H1 (cell line): ENCODE measurements around the gene INPP5K. TPM values are rescaled to one million over a fixed set of nuclear protein-coding genes. Genes with fewer than 3 reads are reported as not detected.
A peak's percentile ranks its signal among the peaks of the same experiment; 100 is the strongest.

ENCODE experiments used
- CTCF ChIA-PET: fragments of 300-600 bp; sonication (Branson Sonifier 250); formaldehyde crosslinking; loops from one replicate; lab custom pipeline; 2021; ENCODE audit not compliant: partially characterized antibody; lab: Charles Lee
- POLR2A ChIA-PET: fragments of 300-600 bp; sonication (Branson Sonifier 250); formaldehyde crosslinking; loops from one replicate; lab custom pipeline; 2021; ENCODE audit warnings: inconsistent platforms; ENCODE audit not compliant: partially characterized antibody; lab: Charles Lee
- DNase-seq, 2 experiments: peaks; one replicate each; pipeline versions ENCODE4 v3.0.0 to v3.0.0-alpha.2; 2010 to 2022; ENCODE audit warnings: low spot score in 2 of 2, low read depth in 1 of 2, mixed read lengths in 1 of 2
- FAIRE-seq: peaks from 2 replicates; lab custom pipeline; 2011; peaks lifted over from hg19 to GRCh38; lab: Jason Lieb, UNC
- H2AFZ ChIP-seq: 2 replicates; pipeline ENCODE4 v1.8.1; 2012; ENCODE audit warnings: low read length, inconsistent platforms
- H2AK5ac ChIP-seq: 2 replicates; pipeline ENCODE4 v1.6.1; 2013; ENCODE audit warnings: low read depth, low read length
- H2BK120ac ChIP-seq: replicated peaks from 2 replicates; pipeline ENCODE3; 2013; ENCODE audit warnings: low read depth, low read length, inconsistent platforms
- H2BK12ac ChIP-seq: 2 replicates; pipeline ENCODE4 v1.6.1; 2013; ENCODE audit warnings: low read depth, low read length
- H2BK15ac ChIP-seq: 2 replicates; pipeline ENCODE4 v1.6.1; 2013; ENCODE audit warnings: low read length
- H2BK20ac ChIP-seq: 2 replicates; pipeline ENCODE4 v1.6.1; 2013; ENCODE audit warnings: low read length
- H2BK5ac ChIP-seq: 2 replicates; pipeline ENCODE4 v1.6.1; 2013; ENCODE audit warnings: low read depth, low read length
- H3K14ac ChIP-seq: 2 replicates; pipeline ENCODE4 v1.6.1; 2013; ENCODE audit warnings: inconsistent platforms; ENCODE audit not compliant: insufficient read length
- H3K18ac ChIP-seq: 2 replicates; pipeline ENCODE4 v1.6.1; 2013; ENCODE audit warnings: low read length; ENCODE audit errors: extremely low read depth
- H3K23ac ChIP-seq: 2 replicates; pipeline ENCODE4 v1.6.1; 2013; ENCODE audit warnings: inconsistent platforms; ENCODE audit not compliant: insufficient read length
- H3K23me2 ChIP-seq: 2 replicates; pipeline ENCODE4 v1.6.1; 2013; ENCODE audit warnings: low read depth, low read length
- H3K27ac ChIP-seq: 2 replicates; pipeline ENCODE4 v1.6.1; 2011; ENCODE audit warnings: low read depth, low read length, inconsistent platforms
- H3K27me3 ChIP-seq, 4 experiments: replicated peaks in 1 of 4; 1 replicate in 1 of 4; 2 replicates in 3 of 4; pipeline versions ENCODE4 v1.6.1 to v1.8.1; 2011 to 2013; ENCODE audit warnings: low read length in 3 of 4, mild to moderate bottlenecking in 3 of 4, inconsistent platforms in 2 of 4, mixed read lengths in 2 of 4, moderate library complexity in 1 of 4; ENCODE audit not compliant: control insufficient read depth in 3 of 4, insufficient read depth in 3 of 4; ENCODE audit errors: extremely low read depth in 1 of 4
- H3K36me3 ChIP-seq, 4 experiments: 2 replicates each; pipeline versions ENCODE4 v1.6.1 to v1.8.1; 2011 to 2013; ENCODE audit warnings: mild to moderate bottlenecking in 4 of 4, low read length in 3 of 4, moderate library complexity in 2 of 4, control low read depth in 1 of 4, inconsistent platforms in 1 of 4; ENCODE audit not compliant: insufficient read depth in 4 of 4, control insufficient read depth in 2 of 4
- H3K4ac ChIP-seq: replicated peaks from 2 replicates; pipeline ENCODE3; 2013; ENCODE audit warnings: low read length, low read depth, mixed read lengths, inconsistent platforms; ENCODE audit not compliant: insufficient read length
- H3K4me1 ChIP-seq, 4 experiments: replicated peaks in 1 of 4; 1 replicate in 1 of 4; 2 replicates in 3 of 4; pipeline versions ENCODE4 v1.6.1 to v1.8.1; 2011 to 2013; ENCODE audit warnings: low read length in 3 of 4, inconsistent platforms in 2 of 4, mixed read lengths in 1 of 4; ENCODE audit not compliant: insufficient read depth in 4 of 4, control insufficient read depth in 3 of 4
- H3K4me2 ChIP-seq, 2 experiments: 2 replicates each; pipeline versions ENCODE4 v1.6.1 to v1.8.1; 2011 to 2013; ENCODE audit warnings: low read depth in 2 of 2, low read length in 2 of 2, control low read depth in 1 of 2, inconsistent platforms in 1 of 2, mild to moderate bottlenecking in 1 of 2; ENCODE audit not compliant: insufficient read depth in 1 of 2
- H3K4me3 ChIP-seq, 4 experiments: fragments of 200-600, 300-600 bp in 1 of 4; sonication (generic), shearing (Covaris generic), sonication (Bioruptor Twin) in 1 of 4; 2 replicates each; pipeline versions ENCODE4 v1.5.1 to v1.8.1; 2011 to 2016; ENCODE audit warnings: low read length in 4 of 4, low read depth in 3 of 4, control low read depth in 2 of 4, inconsistent platforms in 2 of 4, mild to moderate bottlenecking in 2 of 4, mixed read lengths in 1 of 4, moderate library complexity in 1 of 4; ENCODE audit not compliant: insufficient read depth in 2 of 4; ENCODE audit errors: extremely low read depth in 1 of 4
- H3K56ac ChIP-seq: replicated peaks from 2 replicates; pipeline ENCODE3; 2013; ENCODE audit warnings: low read depth, mild to moderate bottlenecking, mixed read lengths, low read length, inconsistent platforms; ENCODE audit not compliant: insufficient read length
- H3K79me1 ChIP-seq: 2 replicates; pipeline ENCODE4 v1.6.1; 2013; ENCODE audit warnings: low read depth, low read length, control low read depth
- H3K79me2 ChIP-seq, 2 experiments: 2 replicates each; pipeline versions ENCODE4 v1.6.1 to v1.8.1; 2012 to 2013; ENCODE audit warnings: low read length in 2 of 2, mild to moderate bottlenecking in 2 of 2, inconsistent platforms in 1 of 2; ENCODE audit not compliant: insufficient read depth in 2 of 2, control insufficient read depth in 1 of 2
- H3K9ac ChIP-seq, 4 experiments: replicated peaks in 1 of 4; 1 replicate in 1 of 4; 2 replicates in 3 of 4; pipeline versions ENCODE4 v1.6.1 to v1.8.1; 2011 to 2013; ENCODE audit warnings: low read depth in 3 of 4, low read length in 3 of 4, control low read depth in 2 of 4, mild to moderate bottlenecking in 2 of 4, moderate library complexity in 2 of 4, inconsistent platforms in 1 of 4; ENCODE audit errors: extremely low read depth in 1 of 4
- H3K9me3 ChIP-seq, 2 experiments: 2 replicates each; pipeline versions ENCODE4 v1.6.1 to v1.8.1; 2012 to 2013; ENCODE audit warnings: mild to moderate bottlenecking in 2 of 2, moderate library complexity in 2 of 2, control low read depth in 1 of 2, inconsistent platforms in 1 of 2, low read depth in 1 of 2, low read length in 1 of 2, mixed read lengths in 1 of 2; ENCODE audit not compliant: insufficient read depth in 2 of 2
- H4K20me1 ChIP-seq, 2 experiments: replicated peaks in 1 of 2; 2 replicates each; pipeline versions ENCODE3 to v1.8.1; 2011 to 2013; ENCODE audit warnings: inconsistent platforms in 2 of 2, low read length in 2 of 2, mild to moderate bottlenecking in 1 of 2; ENCODE audit not compliant: insufficient read depth in 2 of 2, control insufficient read depth in 1 of 2
- H4K5ac ChIP-seq: 2 replicates; pipeline ENCODE4 v1.6.1; 2013; ENCODE audit warnings: low read length, low read depth, mixed read lengths, inconsistent platforms; ENCODE audit not compliant: insufficient read length
- H4K8ac ChIP-seq: 2 replicates; pipeline ENCODE4 v1.8.0; 2013; ENCODE audit warnings: mild to moderate bottlenecking, moderate library complexity, low read length, inconsistent platforms; ENCODE audit not compliant: insufficient read depth; ENCODE audit errors: extremely low read depth
- H4K91ac ChIP-seq: replicated peaks from 2 replicates; pipeline ENCODE3; 2013; ENCODE audit warnings: low read length, mixed read lengths, inconsistent platforms; ENCODE audit not compliant: insufficient read length
- GTF2F1 ChIP-seq: IDR thresholded peaks from 2 replicates; pipeline ENCODE4 v1.6.1; 2012; ENCODE audit warnings: low read depth, low read length, improper control_type of control experiment, borderline replicate concordance
- KDM1A ChIP-seq: fragments of 200-600, 300-600 bp; sonication (generic); IDR thresholded peaks from 2 replicates; pipeline ENCODE4 v1.7.1; 2016; ENCODE audit warnings: mild to moderate bottlenecking, low read length, borderline replicate concordance
- PHF8 ChIP-seq: fragments of 200-600 bp; sonication (generic); conservative IDR thresholded peaks from 2 replicates; pipeline ENCODE4 v1.7.1; 2012; ENCODE audit warnings: low read depth, mild to moderate bottlenecking, inconsistent platforms, low read length, moderate library complexity
- WGBS, 2 experiments: shearing (Covaris generic) in 1 of 2; methylation state at CpG; one replicate each; pipeline versions ENCODE4 v1.1.6 to v1.1.7; 2013 to 2015; ENCODE audit warnings: low lambda C conversion rate in 2 of 2, mixed read lengths in 2 of 2, inconsistent platforms in 1 of 2, low coverage in 1 of 2, missing lambda C conversion rate in 1 of 2; ENCODE audit not compliant: insufficient replicate concordance in 2 of 2, insufficient coverage in 1 of 2, insufficient read length in 1 of 2; ENCODE audit errors: extremely low coverage in 1 of 2, missing lambda C conversion rate in 1 of 2; 5-methylcytosine and 5-hydroxymethylcytosine counted together
- polyA plus RNA-seq, 7 experiments: library from polyadenylated mRNA; depleted of rRNA in 3 of 7; stranded (reverse) in 5 of 7; unstranded in 2 of 7; fragments of >200 nt in 5 of 7; fragments of 200-250 nt in 2 of 7; gene quantifications; 1 replicate in 5 of 7; 2 replicates in 1 of 7; 4 replicates in 1 of 7; pipeline versions ENCODE4 v1.2.1 to v1.2.3, GENCODE V29; 2011 to 2013; ENCODE audit warnings: missing spikeins in 2 of 7, mixed read lengths in 2 of 7
- total RNA-seq: library from RNA; stranded (reverse); fragmentation: NEBNext Ultra II Directional; extraction: Animal tissue kit (Norgen Biotek cat#: 25700); gene quantifications from 2 replicates; pipeline ENCODE4 v1.2.1, GENCODE V29; 2021

INPP5K gene
- total and polyA plus RNA-seq, 2 of the 8 experiments (the other 6 are each of a cell fraction or from before 2014, with no cell fraction given): 21.0 to 24.1 TPM

GRCh38 chr17:1486802-1487695 lies 29.4 kb downstream of the INPP5K start:
- H4K91ac ChIP-seq: peak overlapping the region; percentile 44
- peak overlapping the region; percentile 60; the same call in 1 of the 2 replicates for H2BK5ac ChIP-seq
- H3K27ac ChIP-seq: no peak overlapping the region
- no peak overlapping the region for H2AFZ ChIP-seq
- H3K36me3 ChIP-seq: peaks cover 0 to 10% (median 7%) of the 10 kb centered on the region in 4 experiments; a peak in 2 of 8 replicates
- H3K79me2 ChIP-seq: no peaks in the 10 kb centered on the region
- peak overlapping the region; percentile 71 for H3K18ac ChIP-seq
- DNase-seq (peak in 1 of 2 experiments; percentile 79), FAIRE-seq (no peak)
- no peak overlapping the region for H3K23ac ChIP-seq
- H2AK5ac ChIP-seq: no peak overlapping the region
- H3K14ac ChIP-seq: no peak overlapping the region
- H2BK12ac ChIP-seq: peak overlapping the region; percentile 55
- H3K27me3 ChIP-seq: peaks cover 0 to 6% (median 0%) of the 10 kb centered on the region in 4 experiments; a peak in 2 of 7 replicates
- H4K20me1 ChIP-seq: peaks cover 0 to 10% of the 10 kb centered on the region in 2 experiments
- H3K4me1 ChIP-seq: peaks cover 0 to 27% (median 13%) of the 10 kb centered on the region in 4 experiments; a peak in 6 of 7 replicates
- peaks cover 17% of the 10 kb centered on the region; the same call in 1 of the 2 replicates for H3K23me2 ChIP-seq
- H3K4me3 ChIP-seq: peak overlapping the region; percentile 24 to 74 (median 37); a peak in 6 of 8 replicates
- no peak overlapping the region; the same call in 1 of the 2 replicates for H4K8ac ChIP-seq
- H3K4ac ChIP-seq: no peak overlapping the region
- no peak overlapping the region for H4K5ac ChIP-seq
- H2BK120ac ChIP-seq: no peak overlapping the region
- no peaks in the 10 kb centered on the region; the same call in 1 of the 2 replicates for H3K79me1 ChIP-seq
- no peak overlapping the region for H3K56ac ChIP-seq
- 12% methylated on average over 46 of the region's 74 CpGs; no CpG with 5 or more reads in 1 of the 2 experiments for WGBS, 2 experiments
- ChIA-PET CTCF (interaction anchor here (0.6 to 3.7 kb wide), 4 partner anchors 23 to 162 kb away, joined by 3 to 18 read pairs (median 4); partner anchors contain the start of gene INPP5K), POLR2A (interaction anchor here (0.8 to 2.0 kb wide), 12 partner anchors 8 to 139 kb away, joined by 3 to 8 read pairs (median 4); partner anchors contain the start of genes CRK and INPP5K)
- 0 out of 2 replicates have a peak, but pooled peaks have one; percentile 32 for TF ChIP-seq PHF8
- no peak; the same call in 1 of the 2 replicates for TF ChIP-seq KDM1A
- no peak for TF ChIP-seq GTF2F1
- no peaks in the 10 kb centered on the region for H3K9me3 ChIP-seq
- H3K4me2 ChIP-seq: peak overlapping the region; percentile 67 to 74
- no peak overlapping the region for H2BK20ac ChIP-seq
- peak overlapping the region; percentile 72; the same call in 1 of the 2 replicates for H2BK15ac ChIP-seq
- H3K9ac ChIP-seq: 0 out of 7 replicates have a peak overlapping the region, but pooled peaks of 1 of the 4 experiments have one; percentile 23
